Measurements from ENCODE around the gene USH1C.

The USH1C gene

GRCh38 chr11:17476317-17477083, 67.7 kb downstream of the USH1C start, which contains the start of gene ABCC8:
TSS of gene ABCC8 (minus strand) at chr11:17476845. CDS start at chr11:17476776, 69 bp downstream.
- H3K4me2 ChIP-seq (ENCODE audit: low read length): no peak within 1 kb of the TSS
- no peak within 1 kb of the TSS for H3K9ac ChIP-seq (ENCODE audit: low read depth, low read length)
- no peaks in the 10 kb centered on the region for H3K9me3 ChIP-seq (replicated peaks; ENCODE audit: low read length)
- H3K27me3 ChIP-seq (ENCODE audit: control insufficient read depth, insufficient read depth, low read length): peaks cover 91% of the 10 kb centered on the region
- no peak within 1 kb of the TSS for H3K4me3 ChIP-seq (ENCODE audit: low read length)
- no peaks in the 10 kb centered on the region for H3K36me3 ChIP-seq (ENCODE audit: insufficient read depth, low read length)
- no peaks in the 10 kb centered on the region for H3K4me1 ChIP-seq (ENCODE audit: control insufficient read depth, insufficient read depth, low read length)

- Histone ChIP-seq H3K27me3 (ENCODE audit: control insufficient read depth, insufficient read depth, low read length) (peaks cover 91% of the 10 kb centered on the region), H3K9ac (ENCODE audit: low read depth, low read length) (no peak overlapping the region), H3K4me3 (ENCODE audit: low read length) (no peak overlapping the region), H3K36me3 (ENCODE audit: insufficient read depth, low read length) (no peaks in the 10 kb centered on the region), H3K4me2 (ENCODE audit: low read length) (no peak overlapping the region), H3K9me3 (replicated peaks; ENCODE audit: low read length) (no peaks in the 10 kb centered on the region), H3K4me1 (ENCODE audit: control insufficient read depth, insufficient read depth, low read length) (no peaks in the 10 kb centered on the region)
Observed at GRCh38 chr11:17475666-17476316, 68.4 kb downstream of the USH1C start.

GRCh38 chr11:17473071-17473744, 71.0 kb downstream of the USH1C start:
- Histone ChIP-seq H3K4me1 (ENCODE audit: control insufficient read depth, insufficient read depth, low read length) (no peaks in the 10 kb centered on the region), H3K4me3 (ENCODE audit: low read length) (no peak overlapping the region), H3K36me3 (ENCODE audit: insufficient read depth, low read length) (no peaks in the 10 kb centered on the region), H3K4me2 (ENCODE audit: low read length) (no peak overlapping the region), H3K27me3 (ENCODE audit: control insufficient read depth, insufficient read depth, low read length) (peaks cover 83% of the 10 kb centered on the region), H3K9me3 (replicated peaks; ENCODE audit: low read length) (no peaks in the 10 kb centered on the region), H3K9ac (ENCODE audit: low read depth, low read length) (no peak overlapping the region)

- Histone ChIP-seq H3K4me3 (ENCODE audit: low read length) (no peak overlapping the region), H3K36me3 (ENCODE audit: insufficient read depth, low read length) (no peaks in the 10 kb centered on the region), H3K9me3 (replicated peaks; ENCODE audit: low read length) (no peaks in the 10 kb centered on the region), H3K9ac (ENCODE audit: low read depth, low read length) (no peak overlapping the region), H3K27me3 (ENCODE audit: control insufficient read depth, insufficient read depth, low read length) (peaks cover 82% of the 10 kb centered on the region), H3K4me1 (ENCODE audit: control insufficient read depth, insufficient read depth, low read length) (no peaks in the 10 kb centered on the region), H3K4me2 (ENCODE audit: low read length) (no peak overlapping the region)
Observed at GRCh38 chr11:17472467-17472866, 71.7 kb downstream of the USH1C start.

- H3K36me3 ChIP-seq (ENCODE audit: insufficient read depth, low read length): no peaks in the 10 kb centered on the region
- H3K27me3 ChIP-seq (ENCODE audit: control insufficient read depth, insufficient read depth, low read length): peaks cover 80% of the 10 kb centered on the region
- no peak overlapping the region for H3K4me2 ChIP-seq (ENCODE audit: low read length)
- H3K9ac ChIP-seq (ENCODE audit: low read depth, low read length): no peak overlapping the region
- H3K4me1 ChIP-seq (ENCODE audit: control insufficient read depth, insufficient read depth, low read length): no peaks in the 10 kb centered on the region
- H3K9me3 ChIP-seq (replicated peaks; ENCODE audit: low read length): no peaks in the 10 kb centered on the region
- H3K4me3 ChIP-seq (ENCODE audit: low read length): no peak overlapping the region
Observed at GRCh38 chr11:17471501-17471900, 72.7 kb downstream of the USH1C start.

GRCh38 chr11:17469998-17470397, 74.2 kb downstream of the USH1C start:
- Histone ChIP-seq H3K9ac (ENCODE audit: low read depth, low read length) (no peak overlapping the region), H3K4me3 (ENCODE audit: low read length) (no peak overlapping the region), H3K27me3 (ENCODE audit: control insufficient read depth, insufficient read depth, low read length) (peaks cover 76% of the 10 kb centered on the region)

GRCh38 chr11:17468122-17468521, 76.1 kb downstream of the USH1C start:
- H3K27me3 ChIP-seq (ENCODE audit: control insufficient read depth, insufficient read depth, low read length): peaks cover 71% of the 10 kb centered on the region
- no peaks in the 10 kb centered on the region for H3K36me3 ChIP-seq (ENCODE audit: insufficient read depth, low read length)
- H3K9ac ChIP-seq (ENCODE audit: low read depth, low read length): no peak overlapping the region
- no peaks in the 10 kb centered on the region for H3K9me3 ChIP-seq (replicated peaks; ENCODE audit: low read length)
- H3K4me1 ChIP-seq (ENCODE audit: control insufficient read depth, insufficient read depth, low read length): no peaks in the 10 kb centered on the region
- no peak overlapping the region for H3K4me3 ChIP-seq (ENCODE audit: low read length)
- no peak overlapping the region for H3K4me2 ChIP-seq (ENCODE audit: low read length)

More at GRCh38 chr11:17469998-17470397, 74.2 kb downstream of the USH1C start:
- Histone ChIP-seq H3K4me1 (ENCODE audit: control insufficient read depth, insufficient read depth, low read length) (no peaks in the 10 kb centered on the region), H3K36me3 (ENCODE audit: insufficient read depth, low read length) (no peaks in the 10 kb centered on the region), H3K4me2 (ENCODE audit: low read length) (no peak overlapping the region), H3K9me3 (replicated peaks; ENCODE audit: low read length) (no peaks in the 10 kb centered on the region)

GRCh38 chr11:17463546-17464174, 80.6 kb downstream of the USH1C start:
- no peak overlapping the region for H3K4me3 ChIP-seq (ENCODE audit: low read length)
- no peaks in the 10 kb centered on the region for H3K9me3 ChIP-seq (replicated peaks; ENCODE audit: low read length)
- no peak overlapping the region for H3K9ac ChIP-seq (ENCODE audit: low read depth, low read length)
- no peaks in the 10 kb centered on the region for H3K4me1 ChIP-seq (ENCODE audit: control insufficient read depth, insufficient read depth, low read length)
- H3K36me3 ChIP-seq (ENCODE audit: insufficient read depth, low read length): no peaks in the 10 kb centered on the region
- H3K4me2 ChIP-seq (ENCODE audit: low read length): no peak overlapping the region
- H3K27me3 ChIP-seq (ENCODE audit: control insufficient read depth, insufficient read depth, low read length): peaks cover 66% of the 10 kb centered on the region

GRCh38 chr11:17462940-17463339, 81.3 kb downstream of the USH1C start:
- H3K4me2 ChIP-seq (ENCODE audit: low read length): no peak overlapping the region
- no peaks in the 10 kb centered on the region for H3K4me1 ChIP-seq (ENCODE audit: control insufficient read depth, insufficient read depth, low read length)
- no peak overlapping the region for H3K9ac ChIP-seq (ENCODE audit: low read depth, low read length)
- H3K9me3 ChIP-seq (replicated peaks; ENCODE audit: low read length): no peaks in the 10 kb centered on the region
- no peak overlapping the region for H3K4me3 ChIP-seq (ENCODE audit: low read length)
- H3K36me3 ChIP-seq (ENCODE audit: insufficient read depth, low read length): no peaks in the 10 kb centered on the region
- peaks cover 68% of the 10 kb centered on the region for H3K27me3 ChIP-seq (ENCODE audit: control insufficient read depth, insufficient read depth, low read length)

GRCh38 chr11:17460406-17460805, 83.8 kb downstream of the USH1C start:
- Histone ChIP-seq H3K4me2 (ENCODE audit: low read length) (no peak overlapping the region), H3K36me3 (ENCODE audit: insufficient read depth, low read length) (no peaks in the 10 kb centered on the region), H3K9me3 (replicated peaks; ENCODE audit: low read length) (no peaks in the 10 kb centered on the region), H3K9ac (ENCODE audit: low read depth, low read length) (no peak overlapping the region), H3K27me3 (ENCODE audit: control insufficient read depth, insufficient read depth, low read length) (peaks cover 72% of the 10 kb centered on the region), H3K4me1 (ENCODE audit: control insufficient read depth, insufficient read depth, low read length) (no peaks in the 10 kb centered on the region), H3K4me3 (ENCODE audit: low read length) (no peak overlapping the region)

- H3K36me3 ChIP-seq (ENCODE audit: insufficient read depth, low read length): no peaks in the 10 kb centered on the region
- H3K27me3 ChIP-seq (ENCODE audit: control insufficient read depth, insufficient read depth, low read length): peaks cover 65% of the 10 kb centered on the region
- no peaks in the 10 kb centered on the region for H3K9me3 ChIP-seq (replicated peaks; ENCODE audit: low read length)
- H3K4me2 ChIP-seq (ENCODE audit: low read length): no peak overlapping the region
- no peak overlapping the region for H3K4me3 ChIP-seq (ENCODE audit: low read length)
- H3K9ac ChIP-seq (ENCODE audit: low read depth, low read length): no peak overlapping the region
- H3K4me1 ChIP-seq (ENCODE audit: control insufficient read depth, insufficient read depth, low read length): no peaks in the 10 kb centered on the region
Observed at GRCh38 chr11:17459236-17459896, 84.8 kb downstream of the USH1C start.
